Measurements from ENCODE around the gene L3MBTL4.

The L3MBTL4 gene

GRCh38 chr18:5964108-5964507 lies 450.6 kb downstream of the L3MBTL4 start:
- no peak for DNase-seq (ENCODE audit: low read depth in 2 of 2)

GRCh38 chr18:5963267-5963666 lies 451.4 kb downstream of the L3MBTL4 start:
- no peak for DNase-seq (ENCODE audit: low read depth in 2 of 2)

- DNase-seq (ENCODE audit: low read depth in 2 of 2), result no peak
These were observed 452.3 kb downstream of the L3MBTL4 start for GRCh38 chr18:5962362-5962761.

- no peak for DNase-seq (ENCODE audit: low read depth in 2 of 2)
These were observed 452.9 kb downstream of the L3MBTL4 start for GRCh38 chr18:5961828-5962150.

- DNase-seq (ENCODE audit: low read depth in 2 of 2), result no peak
These were observed 453.4 kb downstream of the L3MBTL4 start for GRCh38 chr18:5961097-5961827.

GRCh38 chr18:5958822-5959221 lies 455.9 kb downstream of the L3MBTL4 start:
- no peak for DNase-seq (ENCODE audit: low read depth in 2 of 2)

GRCh38 chr18:5955861-5956260 lies 458.9 kb downstream of the L3MBTL4 start:
- no peak for DNase-seq (ENCODE audit: low read depth in 2 of 2)

GRCh38 chr18:5951515-5952091 lies 463.1 kb downstream of the L3MBTL4 start:
- no peak for DNase-seq (ENCODE audit: low read depth in 2 of 2)

GRCh38 chr18:5948781-5949180 lies 465.9 kb downstream of the L3MBTL4 start:
- DNase-seq (ENCODE audit: low read depth in 2 of 2), result no peak

GRCh38 chr18:5948237-5948636 lies 466.5 kb downstream of the L3MBTL4 start:
- no peak for DNase-seq (ENCODE audit: low read depth in 2 of 2)

- no peak for DNase-seq (ENCODE audit: low read depth in 2 of 2)
These were observed 470.3 kb downstream of the L3MBTL4 start for GRCh38 chr18:5944448-5944847.

- no peak for DNase-seq (ENCODE audit: low read depth in 2 of 2)
These were observed 471.2 kb downstream of the L3MBTL4 start for GRCh38 chr18:5943514-5943913.

- DNase-seq (ENCODE audit: low read depth in 2 of 2), result no peak
These were observed 472.1 kb downstream of the L3MBTL4 start for GRCh38 chr18:5942591-5942990.

- no peak for DNase-seq (ENCODE audit: low read depth in 2 of 2)
These were observed 472.8 kb downstream of the L3MBTL4 start for GRCh38 chr18:5941890-5942289.

GRCh38 chr18:5939801-5940667 lies 474.7 kb downstream of the L3MBTL4 start:
- no peak for DNase-seq (ENCODE audit: low read depth in 2 of 2)

- DNase-seq (ENCODE audit: low read depth in 2 of 2), result no peak
These were observed 476.9 kb downstream of the L3MBTL4 start for GRCh38 chr18:5937795-5938194.

- no peak for DNase-seq (ENCODE audit: low read depth in 2 of 2)
These were observed 477.6 kb downstream of the L3MBTL4 start for GRCh38 chr18:5937121-5937520.

- DNase-seq (ENCODE audit: low read depth in 2 of 2), result no peak
These were observed 483.9 kb downstream of the L3MBTL4 start for GRCh38 chr18:5930789-5931188.

- DNase-seq (ENCODE audit: low read depth in 2 of 2), result no peak
These were observed 496.4 kb downstream of the L3MBTL4 start for GRCh38 chr18:5918205-5918858.

- no peak for DNase-seq (ENCODE audit: low read depth in 2 of 2)
These were observed 499.8 kb downstream of the L3MBTL4 start for GRCh38 chr18:5914951-5915350.

GRCh38 chr18:5914016-5914415 lies 500.7 kb downstream of the L3MBTL4 start:
- DNase-seq (ENCODE audit: low read depth in 2 of 2), result no peak

- DNase-seq (ENCODE audit: low read depth in 2 of 2), result no peak
These were observed 502.1 kb downstream of the L3MBTL4 start for GRCh38 chr18:5912566-5912965.

Measured in stimulated activated CD8-positive, alpha-beta memory T cell treated with anti-CD3 and anti-CD28 coated beads, Interleukin-15, amount 100 ng/mL, for 4 hours (primary cell).